CD4-positive, CD25-positive, alpha-beta regulatory T cell (primary cell): ENCODE data around the gene ZFAND2B. TPM values are rescaled to one million over a fixed set of nuclear protein-coding genes. Genes with fewer than 3 reads are reported as not detected.

Source experiments
- ATAC-seq, 2 donors: fragments of 150-1000 bp; cut with Tn5 transposase; one replicate each; pipeline ENCODE4 v1.10.0; 2021; ENCODE audit warnings: low read depth in 2 of 2, moderate number of reproducible peaks in 2 of 2, moderate library complexity in 1 of 2
- DNase-seq, 3 donors: peaks; one replicate each; pipeline versions ENCODE4 v3.0.0 to v3.0.0-alpha.2; 2012 to 2022; ENCODE audit warnings: mixed read lengths in 1 of 3
- H3K27ac ChIP-seq: one replicate; pipeline ENCODE4 v1.7.0; 2013; ENCODE audit warnings: mild to moderate bottlenecking, low read length; ENCODE audit not compliant: insufficient read depth, poor library complexity, severe bottlenecking
- H3K27me3 ChIP-seq: one replicate; pipeline ENCODE4 v1.7.0; 2013; ENCODE audit warnings: low read length; ENCODE audit not compliant: control insufficient read depth, insufficient read depth
- H3K36me3 ChIP-seq: one replicate; pipeline ENCODE4 v1.7.0; 2013; ENCODE audit warnings: mild to moderate bottlenecking, low read length, moderate library complexity; ENCODE audit not compliant: control insufficient read depth, insufficient read depth
- H3K4me1 ChIP-seq: 2 replicates; pipeline ENCODE4 v1.7.0; 2013; ENCODE audit warnings: mild to moderate bottlenecking, low read length; ENCODE audit not compliant: insufficient read depth, control insufficient read depth, poor library complexity, severe bottlenecking
- H3K4me3 ChIP-seq: one replicate; pipeline ENCODE4 v1.7.0; 2013; ENCODE audit warnings: low read depth, mild to moderate bottlenecking, low read length, moderate library complexity
- H3K9me3 ChIP-seq, 2 experiments: 1 replicate in 1 of 2; 2 replicates in 1 of 2; pipeline ENCODE4 v1.7.0; 2013; ENCODE audit warnings: low read length in 2 of 2, mild to moderate bottlenecking in 1 of 2, moderate library complexity in 1 of 2; ENCODE audit not compliant: control insufficient read depth in 2 of 2
- H3K27ac Mint-ChIP-seq, 3 donors: one replicate each; pipeline ENCODE4 v1.8.0; 2020 to 2022; ENCODE audit warnings: mild to moderate bottlenecking in 3 of 3, mixed read lengths in 3 of 3, moderate library complexity in 2 of 3
- H3K27me3 Mint-ChIP-seq: one replicate; pipeline ENCODE4 v1.8.0; 2022; ENCODE audit warnings: mild to moderate bottlenecking, mixed read lengths
- H3K36me3 Mint-ChIP-seq: one replicate; pipeline ENCODE4 v1.8.0; 2020; ENCODE audit warnings: mixed read lengths
- H3K4me1 Mint-ChIP-seq, 4 donors: one replicate each; pipeline ENCODE4 v1.8.0; 2020 to 2022; ENCODE audit warnings: mixed read lengths in 4 of 4, mild to moderate bottlenecking in 1 of 4
- H3K4me3 Mint-ChIP-seq, 4 donors: one replicate each; pipeline ENCODE4 v1.8.0; 2020 to 2022; ENCODE audit warnings: mild to moderate bottlenecking in 4 of 4, mixed read lengths in 4 of 4, moderate library complexity in 3 of 4
- H3K9me3 Mint-ChIP-seq, 7 donors: one replicate each; pipeline ENCODE4 v1.8.0; 2020 to 2022; ENCODE audit warnings: mixed read lengths in 7 of 7, mild to moderate bottlenecking in 3 of 7, moderate library complexity in 2 of 7
- polyA plus RNA-seq, 4 donors: library from polyadenylated mRNA; unstranded; fragments of 300-500 nt; fragmentation: Illumina TruSeq; gene quantifications; one replicate each; pipeline ENCODE4 v1.2.3, GENCODE V29; 2021
- total RNA-seq: library from RNA; stranded (reverse); gene quantifications from one replicate; pipeline ENCODE4 v1.2.3, GENCODE V29; 2022

The ZFAND2B gene
- total and polyA plus RNA-seq, 5 donors from 2014 or later, result 54.4 to 72.1 (median 65.5) TPM

DNA sequence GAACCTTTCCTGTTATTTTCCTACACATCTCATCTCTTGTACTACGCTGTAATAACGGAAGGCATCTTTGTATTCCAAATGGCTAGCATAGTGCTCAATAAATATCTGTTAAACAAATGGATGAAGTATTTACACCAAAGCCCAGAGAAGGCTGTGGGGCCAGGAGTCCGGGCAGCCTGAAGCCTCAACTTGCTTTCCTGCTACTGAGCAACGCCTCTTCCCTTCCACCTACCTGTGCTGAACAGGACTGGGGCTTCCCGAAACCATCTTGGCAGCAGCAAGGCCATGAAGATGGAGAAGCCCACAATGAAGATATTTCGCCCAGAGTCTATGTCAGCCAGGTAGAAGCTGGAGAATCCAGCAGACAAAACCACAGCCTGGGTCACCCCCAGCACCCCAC, 43.4 kb upstream of the ZFAND2B start:
- peaks cover 4% of the 10 kb centered on the region for H3K36me3 ChIP-seq
- Mint-ChIP-seq H3K36me3 (peaks cover 7% of the 10 kb centered on the region), H3K9me3 (no peaks in the 10 kb centered on the region), H3K4me3 (peak overlapping the region in 3 of 4 donors; percentile 10 to 94 (median 21)), H3K27ac (no peak overlapping the region), H3K4me1 (peaks cover 12 to 27% (median 19%) of the 10 kb centered on the region in 4 donors), H3K27me3 (peaks cover 5% of the 10 kb centered on the region)
- no peak overlapping the region for H3K4me3 ChIP-seq
- DNase-seq, result no peak
- peaks cover 13% of the 10 kb centered on the region for H3K4me1 ChIP-seq
- ATAC-seq, result no peak
- no peaks in the 10 kb centered on the region for H3K9me3 ChIP-seq
- H3K27me3 ChIP-seq, result no peaks in the 10 kb centered on the region
- no peak overlapping the region for H3K27ac ChIP-seq

GRCh38 chr2:219165058-219165911, 41.3 kb upstream of the ZFAND2B start:
- Mint-ChIP-seq H3K4me1 (peaks cover 0 to 14% (median 10%) of the 10 kb centered on the region in 4 donors), H3K36me3 (peaks cover 7% of the 10 kb centered on the region), H3K9me3 (no peaks in the 10 kb centered on the region), H3K4me3 (peak overlapping the region in 1 of 4 donors; percentile 69), H3K27me3 (peaks cover under 1% of the 10 kb centered on the region), H3K27ac (no peak overlapping the region)
- Histone ChIP-seq H3K27me3 (no peaks in the 10 kb centered on the region), H3K4me1 (peaks cover 6% of the 10 kb centered on the region), H3K27ac (no peak overlapping the region), H3K9me3 (no peaks in the 10 kb centered on the region), H3K4me3 (no peak overlapping the region), H3K36me3 (peaks cover 2% of the 10 kb centered on the region)
- ATAC-seq (no peak), DNase-seq (no peak)

- Mint-ChIP-seq H3K27ac (peak overlapping the region in 2 of 3 donors; percentile 25 to 66), H3K9me3 (no peaks in the 10 kb centered on the region), H3K36me3 (peaks cover 7% of the 10 kb centered on the region), H3K27me3 (no peaks in the 10 kb centered on the region), H3K4me3 (peak overlapping the region in 1 of 4 donors; percentile 29), H3K4me1 (peaks cover 4 to 14% (median 7%) of the 10 kb centered on the region in 4 donors)
- DNase-seq, result no peak
- Histone ChIP-seq H3K27me3 (no peaks in the 10 kb centered on the region), H3K4me3 (no peak overlapping the region), H3K4me1 (peaks cover 5% of the 10 kb centered on the region), H3K27ac (no peak overlapping the region), H3K36me3 (peaks cover 19% of the 10 kb centered on the region), H3K9me3 (no peaks in the 10 kb centered on the region)
- no peak for ATAC-seq
These were observed 38.6 kb upstream of the ZFAND2B start for GRCh38 chr2:219167997-219168396.

- H3K9me3 Mint-ChIP-seq, result no peaks in the 10 kb centered on the region
- Histone ChIP-seq H3K4me1 (peaks cover 5% of the 10 kb centered on the region), H3K9me3 (no peaks in the 10 kb centered on the region), H3K27me3 (no peaks in the 10 kb centered on the region), H3K27ac (no peak overlapping the region), H3K4me3 (no peak overlapping the region), H3K36me3 (peaks cover 24% of the 10 kb centered on the region)
- H3K4me3 Mint-ChIP-seq, result peak overlapping the region in 1 of 4 donors; percentile 29
- no peak for DNase-seq
- H3K4me1 Mint-ChIP-seq, result peaks cover 7 to 19% (median 8%) of the 10 kb centered on the region in 4 donors
- H3K27me3 Mint-ChIP-seq, result no peaks in the 10 kb centered on the region
- no peak for ATAC-seq
- H3K27ac Mint-ChIP-seq, result no peak overlapping the region
- H3K36me3 Mint-ChIP-seq, result peaks cover 7% of the 10 kb centered on the region
These were observed 38.1 kb upstream of the ZFAND2B start for GRCh38 chr2:219168526-219168925.

DNA sequence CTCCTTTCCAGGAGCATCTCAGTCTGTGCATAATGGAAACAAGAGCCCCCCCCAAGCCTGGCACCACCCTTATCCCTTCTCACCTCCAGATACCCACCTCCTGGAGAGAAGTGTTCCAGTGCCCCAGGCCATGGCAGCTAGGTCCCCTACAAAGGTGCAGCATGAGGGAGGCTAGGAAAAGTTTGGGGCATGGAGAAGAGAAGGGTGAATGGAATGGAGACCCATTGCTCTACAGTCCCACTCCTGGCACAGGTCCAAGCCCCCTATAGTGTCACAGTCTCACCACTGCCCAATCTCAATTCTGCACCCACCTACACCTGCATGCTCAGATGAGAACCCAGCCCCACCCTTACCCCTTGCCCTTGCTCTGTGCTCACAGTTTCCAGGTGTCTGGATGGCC, 37.6 kb upstream of the ZFAND2B start:
- Mint-ChIP-seq H3K27me3 (no peaks in the 10 kb centered on the region), H3K27ac (no peak overlapping the region), H3K36me3 (peaks cover 7% of the 10 kb centered on the region), H3K9me3 (no peaks in the 10 kb centered on the region), H3K4me3 (no peak overlapping the region), H3K4me1 (peaks cover 7 to 23% (median 11%) of the 10 kb centered on the region in 4 donors)
- Histone ChIP-seq H3K27me3 (no peaks in the 10 kb centered on the region), H3K27ac (no peak overlapping the region), H3K36me3 (peaks cover 27% of the 10 kb centered on the region), H3K9me3 (no peaks in the 10 kb centered on the region), H3K4me3 (no peak overlapping the region), H3K4me1 (peaks cover 9% of the 10 kb centered on the region)
- no peak for ATAC-seq
- DNase-seq, result no peak

DNA sequence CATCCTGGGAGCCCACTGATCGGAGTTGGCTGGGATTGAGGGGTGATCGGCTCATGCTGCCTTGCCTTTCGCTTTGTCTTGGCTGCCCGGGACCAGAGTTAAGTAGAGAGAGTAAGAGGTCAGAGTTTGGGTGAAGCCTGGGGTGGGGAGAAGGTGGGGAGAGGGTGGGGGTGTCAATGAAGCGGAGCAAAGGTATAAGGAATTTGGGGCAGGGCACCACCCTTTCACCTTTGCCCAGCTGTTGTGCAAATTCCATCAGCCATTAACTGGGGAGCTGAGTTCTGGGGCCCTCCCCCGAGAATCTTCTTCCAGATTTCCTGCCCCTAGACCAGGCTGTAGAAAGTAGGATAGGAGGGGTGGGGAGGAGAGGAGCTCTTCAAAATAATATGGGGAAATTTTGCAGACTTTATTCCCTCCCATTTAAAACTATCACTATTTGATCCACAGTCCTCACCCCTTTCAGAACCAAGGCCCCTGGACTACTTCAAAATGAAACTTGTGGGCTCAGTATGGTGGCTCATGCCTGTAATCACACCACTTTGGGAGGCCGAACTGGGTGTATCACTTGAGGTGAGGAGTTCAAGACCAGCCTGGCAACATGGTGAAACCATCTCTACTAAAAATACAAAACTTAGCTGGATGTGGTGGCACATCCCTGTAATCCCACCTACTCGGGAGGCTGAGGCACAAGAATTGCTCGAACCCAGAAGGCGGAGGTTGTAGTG, 36.5 kb upstream of the ZFAND2B start, which contains the start of gene SLC23A3:
Gene SLC23A3 (minus strand): TSS at position 100 of the 725 bp plus-strand sequence. CDS start 45 bp downstream, at position 55.
- Histone ChIP-seq H3K4me3 (no peak within 1 kb of the TSS), H3K9me3 (no peaks in the 10 kb centered on the region), H3K4me1 (peaks cover 20% of the 10 kb centered on the region), H3K27me3 (no peaks in the 10 kb centered on the region), H3K36me3 (peaks cover 38% of the 10 kb centered on the region), H3K27ac (no peak within 1 kb of the TSS)
- Mint-ChIP-seq H3K9me3 (no peaks in the 10 kb centered on the region), H3K4me1 (peaks cover 12 to 34% (median 21%) of the 10 kb centered on the region in 4 donors), H3K4me3 (peak within 1 kb of the TSS in 1 of 4 donors; percentile 85), H3K36me3 (peaks cover 15% of the 10 kb centered on the region), H3K27me3 (no peaks in the 10 kb centered on the region), H3K27ac (peak within 1 kb of the TSS in 2 of 3 donors; percentile 15 to 90)
- ATAC-seq, result no peak
- no peak for DNase-seq

DNA sequence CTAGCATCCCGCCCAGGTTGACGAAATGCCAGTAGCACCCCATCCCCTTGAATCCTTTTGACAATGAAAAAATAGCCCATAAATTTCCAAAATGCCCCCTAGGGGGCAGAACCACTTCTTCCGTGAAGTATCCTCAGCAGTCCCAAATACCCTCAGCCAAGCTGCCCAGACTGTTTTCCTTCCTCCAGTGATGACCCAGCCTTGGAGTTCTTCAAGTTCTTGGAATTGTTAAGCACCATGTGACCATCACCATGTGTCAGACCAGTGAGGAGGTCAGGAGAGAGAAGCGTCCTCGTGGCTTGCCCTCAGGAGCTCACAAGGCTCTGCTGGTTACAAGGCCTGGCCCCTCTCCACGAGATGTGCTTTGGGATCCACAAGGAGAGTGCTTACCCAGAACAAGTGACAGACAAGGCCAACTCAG, 35.3 kb upstream of the ZFAND2B start:
- Histone ChIP-seq H3K36me3 (peaks cover 38% of the 10 kb centered on the region), H3K27me3 (no peaks in the 10 kb centered on the region), H3K4me3 (no peak overlapping the region), H3K4me1 (peaks cover 32% of the 10 kb centered on the region), H3K9me3 (no peaks in the 10 kb centered on the region), H3K27ac (peak overlapping the region; percentile 55)
- Mint-ChIP-seq H3K4me1 (peaks cover 12 to 44% (median 27%) of the 10 kb centered on the region in 4 donors), H3K9me3 (no peaks in the 10 kb centered on the region), H3K27ac (peak overlapping the region; percentile 52 to 90 (median 83)), H3K36me3 (peaks cover 11% of the 10 kb centered on the region), H3K4me3 (peak overlapping the region in 2 of 4 donors; percentile 19 to 85), H3K27me3 (no peaks in the 10 kb centered on the region)
- DNase-seq, result peak in 2 of 3 donors; percentile 47 to 58
- ATAC-seq, result no peak
